CD4-positive, alpha-beta T cell treated with Interferon gamma for 1 hour (primary cell): ENCODE data around the gene ATP10B.

Experiments
- DNase-seq: peaks from one replicate; pipeline ENCODE4 v3.0.0-alpha.2; 2020

The ATP10B gene

DNA sequence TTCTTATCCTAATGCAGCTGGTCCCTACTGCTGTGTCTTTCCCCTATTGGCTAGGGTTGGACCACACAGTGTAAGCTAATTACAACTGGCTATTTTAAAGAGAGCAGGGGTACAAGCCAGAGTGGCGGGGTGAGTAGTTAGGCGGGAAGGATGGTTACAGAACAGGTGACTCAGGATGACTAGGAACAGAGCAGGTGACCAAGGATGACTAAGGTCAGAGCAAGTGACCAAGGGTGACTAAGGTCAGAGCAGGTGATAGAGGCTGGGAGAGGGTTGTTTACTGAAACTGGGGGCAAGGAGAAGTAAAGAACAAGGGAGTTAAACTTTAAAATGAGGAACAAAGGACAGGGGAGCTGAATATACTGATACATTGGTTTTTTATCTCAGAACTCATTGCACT is 304.9 kb downstream of the ATP10B start:
- DNase-seq = no peak

DNA sequence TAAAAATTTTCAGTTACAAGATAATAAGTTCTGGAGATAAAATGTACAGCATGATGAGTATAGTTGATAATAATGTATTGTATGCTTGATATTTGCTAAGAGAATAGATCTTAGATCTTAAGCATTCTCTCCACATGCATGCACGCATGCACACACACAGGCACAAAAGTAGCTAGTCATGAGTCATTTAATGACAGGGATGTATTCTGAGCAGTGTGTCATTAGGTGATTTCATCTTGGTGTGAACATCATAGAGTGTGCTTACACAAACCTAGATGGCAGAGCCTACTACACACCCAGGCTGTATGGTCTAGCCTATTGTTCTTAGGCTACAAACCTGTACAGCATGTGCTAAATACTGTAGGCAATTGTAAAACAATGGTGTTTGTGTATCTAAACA is 306.2 kb downstream of the ATP10B start:
- no peak for DNase-seq

DNA sequence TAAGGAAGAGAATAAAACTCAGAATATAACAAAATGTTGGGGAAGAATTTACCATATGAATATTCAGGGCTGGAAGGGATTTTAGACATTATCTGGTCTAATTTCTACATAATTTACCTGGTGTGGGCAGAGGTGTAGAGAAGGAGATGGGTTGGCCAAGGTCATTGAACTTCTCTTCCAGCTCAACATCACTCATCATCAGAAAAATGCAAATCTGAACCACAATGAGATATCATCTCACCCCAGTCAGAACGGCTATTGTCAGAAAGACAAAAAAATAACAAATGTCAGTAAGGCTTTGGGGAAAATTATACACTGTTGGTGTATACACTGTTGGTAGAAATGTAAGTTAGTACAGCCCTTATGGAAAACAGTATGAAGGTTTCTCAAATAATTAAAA is 308.6 kb downstream of the ATP10B start:
- DNase-seq = no peak

DNA sequence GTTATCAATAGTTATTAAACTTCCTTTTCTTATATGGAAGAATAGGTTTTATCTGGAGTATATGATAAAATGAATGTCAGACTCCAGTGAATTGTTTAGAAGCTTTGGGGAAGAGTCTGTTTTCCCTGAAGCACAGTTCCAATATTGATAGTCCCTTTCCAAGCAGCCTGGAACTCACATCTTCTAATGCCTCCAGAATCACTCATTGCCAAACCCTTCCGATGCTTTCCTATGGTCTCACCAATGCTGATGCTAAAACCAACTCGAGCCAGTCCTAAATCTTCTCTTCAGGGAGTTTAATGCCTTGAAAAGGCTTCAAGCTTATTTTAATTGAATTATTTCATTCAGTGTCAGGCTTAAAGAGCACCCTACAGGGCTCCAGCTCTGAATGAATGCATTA is 309.2 kb downstream of the ATP10B start:
- DNase-seq = no peak

DNA sequence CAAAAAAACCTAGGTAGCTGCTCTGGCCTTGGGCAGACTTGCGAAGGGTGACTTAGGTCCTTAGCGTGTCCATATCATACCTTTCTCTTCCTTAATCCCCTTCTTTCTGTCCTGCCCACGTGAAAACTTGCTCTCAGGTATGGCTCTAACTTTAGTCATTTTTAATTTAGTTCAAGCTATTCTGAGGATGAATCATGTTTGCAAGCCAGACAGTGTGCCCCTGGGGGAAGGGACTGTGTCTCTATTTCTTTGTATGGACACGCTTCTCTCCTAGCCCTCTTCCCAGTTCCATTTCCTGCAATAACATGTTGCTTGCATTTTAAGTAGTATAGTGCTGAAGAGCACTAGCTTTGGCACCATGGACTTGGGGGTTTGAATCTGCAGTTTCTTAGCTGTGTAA is 309.7 kb downstream of the ATP10B start:
- no peak for DNase-seq

DNA sequence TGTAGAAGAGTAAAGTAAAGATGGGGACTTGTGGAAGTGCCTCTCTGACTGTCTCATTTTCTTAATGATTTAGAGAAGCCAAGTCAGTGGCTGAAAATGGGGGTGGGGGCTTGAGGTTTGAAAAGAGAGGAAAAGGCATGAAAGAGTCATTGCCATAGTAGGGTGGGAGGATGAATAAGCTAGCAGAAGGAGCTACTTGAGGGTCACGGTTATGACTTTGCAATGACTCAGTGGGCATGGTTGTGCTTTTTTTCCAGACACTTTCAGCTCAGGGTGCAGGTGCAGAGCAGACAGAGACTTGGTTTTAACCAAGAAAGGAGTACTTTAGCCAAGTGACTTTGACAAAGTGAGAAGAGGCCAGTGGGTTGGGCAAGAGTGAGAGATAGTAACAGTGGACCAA is 312.6 kb downstream of the ATP10B start:
- no peak for DNase-seq

DNA sequence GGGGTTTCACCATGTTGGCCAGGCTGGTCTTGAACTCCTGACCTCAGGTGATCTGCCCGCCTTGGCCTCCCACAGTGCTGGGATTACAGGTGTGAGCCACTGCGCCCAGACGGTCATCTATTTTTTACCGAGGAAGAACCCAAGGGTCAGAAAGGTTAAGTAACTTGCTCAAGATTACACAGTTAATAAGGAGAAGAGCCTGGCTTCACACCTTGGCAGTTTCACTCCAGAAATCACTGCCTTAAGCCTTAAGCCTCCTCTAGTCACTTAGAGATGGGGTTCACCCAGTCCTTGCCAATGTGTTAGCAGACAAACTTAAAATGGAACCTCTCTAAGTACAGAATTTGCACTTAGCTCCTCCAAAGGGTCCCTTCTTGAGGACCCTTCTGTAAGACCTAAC is 314.1 kb downstream of the ATP10B start:
- no peak for DNase-seq

DNA sequence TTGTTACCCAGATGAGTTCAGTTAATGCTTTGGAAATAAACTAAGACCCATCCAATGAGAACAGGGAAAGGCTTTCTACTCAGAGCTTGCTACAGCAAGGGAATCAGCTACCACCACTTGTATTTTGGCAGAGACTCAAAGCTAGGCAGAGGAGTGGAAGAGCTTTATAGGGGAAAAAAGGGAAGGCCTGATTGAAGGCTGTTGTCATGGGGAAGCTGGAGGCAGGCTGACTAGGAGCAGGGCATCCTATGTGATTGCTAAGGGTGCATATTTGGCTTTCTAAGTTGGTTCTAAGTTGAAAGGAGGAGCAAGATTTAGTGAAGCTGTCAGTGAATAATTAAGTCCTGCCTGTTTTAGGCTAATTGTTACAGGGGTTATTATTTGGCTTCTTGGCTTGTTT is 314.9 kb downstream of the ATP10B start:
- no peak for DNase-seq

DNA sequence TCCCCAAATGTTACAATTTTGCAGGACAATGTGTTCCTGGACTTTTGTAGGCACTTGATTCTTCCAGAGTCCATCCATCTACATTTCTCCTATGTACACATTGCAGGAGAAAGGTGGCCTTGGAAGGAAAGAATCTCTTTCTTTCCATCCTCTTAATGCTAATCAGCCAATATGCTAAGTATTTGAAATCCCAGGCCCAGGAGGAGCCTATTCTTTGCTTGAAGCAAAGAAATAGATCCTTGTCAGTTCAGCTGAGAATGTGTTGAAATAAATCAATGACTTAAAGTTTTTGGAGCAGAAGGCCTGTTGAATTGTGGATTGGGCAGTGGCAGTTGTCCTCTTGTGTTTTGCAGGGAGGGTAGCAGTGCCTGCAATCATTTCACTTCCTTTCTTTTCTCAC is 317.1 kb downstream of the ATP10B start:
- no peak for DNase-seq

DNA sequence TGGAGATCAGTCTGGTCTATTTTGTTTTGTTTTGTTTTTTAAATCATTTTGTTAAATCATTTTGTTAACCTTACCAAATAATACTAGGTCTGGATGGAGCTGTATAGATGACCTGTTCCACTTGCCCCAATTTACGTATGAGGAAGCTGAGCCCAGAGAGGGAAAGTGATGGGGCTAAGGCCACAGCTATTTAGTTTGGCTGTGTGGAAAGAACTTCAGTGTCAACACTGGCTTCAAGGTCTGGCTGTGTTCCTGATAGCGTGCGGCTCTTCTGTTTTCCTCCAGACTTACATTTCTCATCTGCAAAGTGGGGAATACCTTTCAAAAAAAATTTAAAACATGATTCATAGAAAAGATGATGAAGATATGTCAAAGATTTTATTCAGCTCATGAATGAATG is 317.9 kb downstream of the ATP10B start:
- no peak for DNase-seq

DNA sequence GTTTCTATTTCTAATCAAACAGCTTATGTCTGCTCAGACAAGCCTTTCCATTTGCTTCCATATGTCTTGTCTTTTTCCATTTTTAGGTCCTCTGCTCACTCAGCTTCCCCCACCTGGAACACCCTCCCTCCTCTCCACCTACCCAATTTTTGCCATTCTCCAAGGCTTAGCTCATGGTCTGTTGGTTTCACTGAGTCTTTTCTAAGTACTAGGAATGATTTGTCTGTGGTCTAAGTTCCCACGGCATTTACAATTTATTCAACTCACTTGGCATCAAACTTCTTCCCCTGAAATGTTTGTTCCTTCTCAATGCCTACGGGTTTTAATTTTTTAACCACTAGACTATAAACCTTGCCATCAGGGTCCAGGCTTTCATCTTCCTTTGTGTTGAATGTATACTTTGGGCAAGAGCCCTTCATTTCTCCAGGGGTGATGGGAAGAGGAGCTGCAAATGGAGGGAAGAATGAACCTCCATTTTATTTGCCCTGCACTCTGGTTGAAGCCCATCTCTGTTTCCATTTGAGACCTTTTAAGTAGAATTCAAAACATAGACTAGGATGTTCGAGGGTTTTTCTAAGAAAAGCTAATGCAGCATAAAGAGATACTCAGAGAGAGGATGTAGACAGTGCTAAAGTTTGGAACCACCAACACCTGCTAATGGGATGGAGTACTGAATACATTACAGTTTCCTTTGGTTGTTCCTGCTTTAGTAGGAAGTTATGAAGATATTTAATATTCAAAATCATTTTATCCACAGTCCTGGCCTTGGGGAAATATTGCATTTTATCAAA is 326.3 kb downstream of the ATP10B start:
- no peak for DNase-seq

DNA sequence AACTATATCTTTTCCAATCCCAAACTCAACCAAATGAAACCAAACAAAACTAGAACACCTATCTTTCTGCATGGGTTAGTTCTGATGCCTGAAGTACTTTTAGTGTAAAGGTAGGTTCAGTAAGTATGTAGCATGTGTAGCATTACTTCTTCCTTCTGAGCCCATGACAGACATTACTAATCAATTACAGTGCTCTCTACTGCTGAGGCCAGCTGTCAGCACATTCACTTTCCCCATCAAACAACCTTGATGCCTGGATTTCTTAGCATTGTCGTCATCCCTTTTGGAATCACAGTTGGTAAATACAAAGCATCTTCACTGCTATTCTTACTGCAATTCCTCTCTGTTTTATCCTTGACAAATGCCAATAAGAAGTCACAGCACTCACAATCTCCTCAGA is 327.2 kb downstream of the ATP10B start:
- no peak for DNase-seq

DNA sequence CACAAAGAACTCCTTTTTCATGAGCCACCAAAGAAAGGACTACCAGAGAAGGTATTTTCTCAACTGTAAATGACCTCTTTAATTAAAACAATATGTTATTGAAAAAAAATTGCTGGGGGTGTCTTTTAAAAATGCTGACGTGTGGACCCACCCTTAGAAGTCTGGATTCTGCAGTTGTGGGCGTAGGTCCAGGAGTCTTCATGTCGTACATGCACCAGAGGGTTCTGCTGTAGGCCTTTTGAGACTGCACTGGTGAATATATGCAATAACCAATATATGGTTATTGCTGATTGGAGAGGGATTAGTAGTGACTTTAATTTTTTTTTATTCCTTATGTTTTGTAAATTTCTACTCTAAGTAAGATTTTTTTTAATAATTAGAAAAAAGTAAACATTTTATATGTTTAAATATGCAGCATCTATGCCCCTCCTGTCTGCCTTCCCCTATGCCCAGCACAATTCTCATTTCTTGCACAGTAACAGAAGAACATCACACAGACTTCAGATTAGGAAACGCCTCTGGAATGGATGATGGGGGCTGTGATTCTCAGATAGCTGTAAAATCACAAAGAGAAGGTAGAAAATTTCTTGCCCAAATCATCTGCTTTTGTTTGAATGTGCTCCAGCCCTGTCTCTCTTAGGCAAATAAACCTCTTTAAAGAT is 328.4 kb downstream of the ATP10B start:
- DNase-seq = no peak

DNA sequence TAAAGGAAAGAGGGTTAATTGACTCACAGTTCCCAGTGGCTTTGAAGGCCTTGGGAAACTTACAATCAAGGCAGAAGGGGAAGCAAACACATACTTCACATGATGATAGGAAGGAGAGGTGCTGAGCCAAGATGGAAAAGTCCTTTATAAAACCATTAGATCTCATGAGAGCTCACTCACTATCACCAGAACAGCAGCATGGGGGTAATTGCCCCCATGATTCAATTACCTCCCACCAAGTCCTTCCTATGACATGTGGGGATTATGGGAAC is 330.7 kb downstream of the ATP10B start:
- DNase-seq = no peak

DNA sequence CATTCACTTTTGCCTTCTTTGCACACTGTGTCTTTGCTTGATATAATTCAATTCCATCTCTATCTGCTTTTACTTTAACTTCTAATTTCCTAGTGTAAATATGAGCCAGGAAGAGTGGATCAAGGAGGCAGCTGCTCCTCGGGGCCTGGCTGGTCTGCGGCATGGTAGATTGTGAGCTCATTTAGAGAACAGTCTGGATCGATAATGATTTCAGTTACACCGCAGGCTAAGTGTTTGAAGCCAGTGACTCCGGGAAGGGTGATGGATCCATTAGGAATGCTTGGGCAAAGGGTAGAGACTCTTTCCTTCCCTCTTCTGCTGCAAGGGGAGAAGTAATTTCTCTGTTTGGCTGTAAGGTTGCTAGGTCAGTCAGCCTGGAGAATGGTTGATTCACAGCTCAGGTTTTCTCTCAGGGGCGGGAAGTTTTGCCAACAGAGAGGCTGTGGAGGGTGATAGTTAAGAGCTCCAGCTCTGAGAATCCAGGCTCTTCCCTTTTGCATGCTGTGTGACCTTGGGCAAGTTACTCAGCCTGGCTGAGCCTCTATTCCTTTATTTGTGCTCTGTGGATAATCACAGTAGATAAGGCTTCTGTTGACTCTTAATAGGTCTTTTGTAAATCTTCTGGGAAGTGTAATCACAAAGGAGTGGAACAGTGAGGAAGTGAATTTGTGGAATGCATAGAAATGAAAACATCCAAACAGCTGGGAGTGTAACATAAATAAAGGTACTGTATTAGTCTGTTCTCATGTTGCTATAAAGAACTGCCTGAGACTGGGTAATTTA is 331.2 kb downstream of the ATP10B start:
- DNase-seq = no peak

DNA sequence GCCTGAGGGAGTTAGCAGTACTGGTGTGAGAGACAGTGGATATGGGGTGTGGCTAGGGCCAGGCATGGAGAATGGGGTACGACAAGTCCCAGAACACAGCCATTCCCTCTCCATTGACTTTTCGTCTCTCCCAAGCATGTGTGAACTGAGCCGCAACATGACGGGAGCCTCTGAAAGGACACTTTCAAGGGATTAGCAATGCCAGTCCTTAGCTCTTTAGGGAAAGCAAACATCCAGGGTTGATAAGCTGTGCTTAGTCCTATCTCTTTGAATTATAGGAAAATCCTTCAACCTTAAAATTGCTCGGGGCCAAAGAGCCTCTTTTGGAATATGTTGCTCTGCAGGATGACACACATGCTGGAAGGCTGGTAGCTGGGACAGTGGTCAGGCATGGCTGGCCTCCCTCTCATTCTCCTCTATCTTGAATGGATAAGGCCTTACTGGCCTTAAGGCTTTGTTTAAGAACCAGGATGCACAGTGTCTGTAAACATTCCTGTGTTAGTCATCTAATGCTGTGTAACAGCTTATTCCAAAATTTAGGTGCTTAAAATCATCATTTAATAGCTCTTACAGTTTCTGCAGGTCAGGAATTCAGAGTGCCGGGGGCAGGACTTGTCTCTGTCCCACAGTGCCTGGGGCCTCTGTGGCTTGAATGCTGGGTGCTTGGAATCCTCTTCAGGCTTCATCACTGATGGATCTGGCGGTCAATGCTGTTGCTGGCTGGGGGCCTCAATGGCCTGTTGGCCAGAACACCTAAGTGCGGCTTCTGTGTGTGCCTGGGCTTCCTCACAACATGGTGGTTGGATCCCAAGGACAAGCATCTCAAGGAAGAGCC is 335.1 kb downstream of the ATP10B start:
- DNase-seq = no peak

DNA sequence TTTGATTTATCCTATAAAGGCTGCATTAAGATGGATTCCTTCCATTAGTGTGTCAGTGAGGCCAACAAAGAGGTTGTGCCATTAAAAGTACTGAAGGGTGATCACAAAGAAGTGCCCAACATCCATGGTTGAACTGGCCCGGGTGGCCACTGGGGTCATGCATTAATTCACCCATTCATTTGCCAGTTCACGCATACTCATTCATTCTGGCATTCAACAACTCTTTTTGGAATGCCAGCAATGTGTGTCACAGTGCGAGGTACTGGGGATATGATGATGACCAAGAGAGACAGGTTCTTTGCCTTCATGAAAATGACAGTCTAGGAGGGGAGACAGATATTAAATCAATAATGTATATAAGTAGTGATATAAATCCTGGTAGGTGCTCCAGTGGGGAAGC is 337.1 kb downstream of the ATP10B start:
- no peak for DNase-seq

DNA sequence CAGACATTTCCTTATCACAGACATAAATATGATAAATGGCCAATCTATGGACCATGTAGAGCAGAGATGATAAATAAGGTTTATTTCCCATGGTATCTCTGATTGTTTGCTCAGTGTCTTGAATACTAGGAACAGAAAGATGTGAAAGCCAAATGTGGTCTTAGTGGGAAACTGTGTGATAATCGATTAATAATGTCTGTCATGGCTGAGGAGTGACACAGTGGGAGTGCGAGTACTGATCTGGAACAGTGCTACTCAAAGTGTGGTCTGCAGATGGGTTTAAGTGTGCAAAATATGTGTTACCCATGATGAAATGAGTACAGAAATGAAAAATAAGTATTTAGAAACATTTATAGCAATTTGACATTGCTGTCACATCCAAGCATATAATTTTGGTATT is 337.8 kb downstream of the ATP10B start:
- no peak for DNase-seq

DNA sequence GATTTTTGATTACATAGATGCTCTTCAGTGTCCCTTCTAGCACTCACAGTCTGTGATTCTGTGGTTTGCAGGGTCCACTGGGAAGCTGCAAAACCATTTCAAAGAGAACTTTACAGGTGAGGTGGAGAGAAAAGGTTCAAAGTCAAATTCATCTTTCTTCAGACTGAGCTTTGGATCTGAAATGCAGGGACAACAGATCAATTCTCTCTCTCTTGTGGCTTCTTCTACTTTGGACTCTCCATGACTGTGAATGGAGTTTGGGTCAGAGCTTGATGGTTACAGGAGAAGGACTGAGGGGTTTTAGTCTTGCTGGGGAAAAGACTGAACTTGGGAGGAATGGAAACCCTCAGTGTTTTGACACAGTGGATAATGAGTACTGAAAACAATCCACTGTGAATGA is 338.5 kb downstream of the ATP10B start:
- DNase-seq = no peak
